Measurements from ENCODE around the gene GRIK2. TPM values are rescaled to one million over a fixed set of nuclear protein-coding genes. Genes with fewer than 3 reads are reported as not detected.
"Not testable (repeated sequence)": the region's sequence is repeated elsewhere in the genome, so short reads cannot be mapped to it uniquely, and the experiment has no call there.

GRIK2 gene
- total RNA-seq, 2 donors from 2014 or later: 1.00 to 4.5 TPM

GRCh38 chr6:101379926-101380325 lies 13.6 kb upstream of the GRIK2 start:
- no peaks in the 10 kb centered on the region for H3K27me3 ChIP-seq (ENCODE audit: control insufficient read depth, insufficient read depth, low read length, poor library complexity, severe bottlenecking)
- H3K27me3 Mint-ChIP-seq (ENCODE audit: insufficient read depth): no peaks in the 10 kb centered on the region
- H3K4me1 Mint-ChIP-seq: no peaks in the 10 kb centered on the region
- H3K9me3 ChIP-seq (ENCODE audit: control insufficient read depth, low read length): no peaks in the 10 kb centered on the region
- 93% methylated on average over 2 of the region's 2 CpGs; no CpG with 5 or more reads in 1 of the 2 experiments for WGBS, 2 experiments (ENCODE audit: insufficient coverage in 1 of 2, insufficient read length in 1 of 2)
- no peaks in the 10 kb centered on the region for H3K9me3 Mint-ChIP-seq
- H3K4me1 ChIP-seq (ENCODE audit: control insufficient read depth, insufficient read depth, low read length): no peaks in the 10 kb centered on the region
- H3K36me3 ChIP-seq (ENCODE audit: control insufficient read depth, insufficient read depth, low read length): no peaks in the 10 kb centered on the region
- H3K27ac ChIP-seq (ENCODE audit: low read depth, low read length): no peak overlapping the region
- TF ChIP-seq CTCF (conservative IDR thresholded peaks at IDR 0.05): no peak
- H3K4me3 Mint-ChIP-seq: no peak overlapping the region
- no peaks in the 10 kb centered on the region for H3K36me3 Mint-ChIP-seq (ENCODE audit: low read depth)
- no peak overlapping the region for H3K4me3 ChIP-seq (ENCODE audit: low read length)
- H3K9ac ChIP-seq (ENCODE audit: extremely low read depth, low read length, poor library complexity, severe bottlenecking): no peak overlapping the region
- H3K27ac Mint-ChIP-seq: no peak overlapping the region
- DNase-seq: no peak

GRCh38 chr6:101380897-101381630 lies 12.4 kb upstream of the GRIK2 start:
- Histone ChIP-seq H3K4me3 (ENCODE audit: low read length) (no peak overlapping the region), H3K27ac (ENCODE audit: low read depth, low read length) (no peak overlapping the region), H3K9ac (ENCODE audit: extremely low read depth, low read length, poor library complexity, severe bottlenecking) (no peak overlapping the region), H3K27me3 (ENCODE audit: control insufficient read depth, insufficient read depth, low read length, poor library complexity, severe bottlenecking) (no peaks in the 10 kb centered on the region), H3K9me3 (ENCODE audit: control insufficient read depth, low read length) (no peaks in the 10 kb centered on the region), H3K4me1 (ENCODE audit: control insufficient read depth, insufficient read depth, low read length) (no peaks in the 10 kb centered on the region), H3K36me3 (ENCODE audit: control insufficient read depth, insufficient read depth, low read length) (no peaks in the 10 kb centered on the region)
- no peak overlapping the region for H3K4me3 Mint-ChIP-seq
- no peaks in the 10 kb centered on the region for H3K4me1 Mint-ChIP-seq
- no peak overlapping the region for H3K27ac Mint-ChIP-seq
- H3K36me3 Mint-ChIP-seq (ENCODE audit: low read depth): no peaks in the 10 kb centered on the region
- 80% methylated on average over 1 of the region's 2 CpGs; no CpG with 5 or more reads in 1 of the 2 experiments for WGBS, 2 experiments (ENCODE audit: insufficient coverage in 1 of 2, insufficient read length in 1 of 2)
- H3K9me3 Mint-ChIP-seq: no peaks in the 10 kb centered on the region
- H3K27me3 Mint-ChIP-seq (ENCODE audit: insufficient read depth): no peaks in the 10 kb centered on the region
- no peak for DNase-seq
- no peak for TF ChIP-seq CTCF (conservative IDR thresholded peaks at IDR 0.05)

- not testable (repeated sequence) for H3K4me1 Mint-ChIP-seq; H3K4me3 ChIP-seq (ENCODE audit: low read length); H3K36me3 ChIP-seq (ENCODE audit: control insufficient read depth, insufficient read depth, low read length); H3K27me3 Mint-ChIP-seq (ENCODE audit: insufficient read depth); DNase-seq; H3K4me3 Mint-ChIP-seq; H3K9me3 Mint-ChIP-seq; H3K4me1 ChIP-seq (ENCODE audit: control insufficient read depth, insufficient read depth, low read length); H3K9ac ChIP-seq (ENCODE audit: extremely low read depth, low read length, poor library complexity, severe bottlenecking); H3K27ac Mint-ChIP-seq; H3K36me3 Mint-ChIP-seq (ENCODE audit: low read depth); H3K27ac ChIP-seq (ENCODE audit: low read depth, low read length); H3K27me3 ChIP-seq (ENCODE audit: control insufficient read depth, insufficient read depth, low read length, poor library complexity, severe bottlenecking); H3K9me3 ChIP-seq (ENCODE audit: control insufficient read depth, low read length)
- WGBS, 2 experiments (ENCODE audit: insufficient coverage in 1 of 2, insufficient read length in 1 of 2): 93 to 100% methylated on average over 5 of the region's 5 CpGs
Observed at GRCh38 chr6:101383747-101384146, 9.8 kb upstream of the GRIK2 start.

Measured in endodermal cell (in vitro differentiated cells).